Measurements from ENCODE around the gene UGT1A1.

GRCh38 chr2:233756429-233757081 is 3.5 kb upstream of the UGT1A1 start:
- TF ChIP-seq CTCF (IDR thresholded peaks at IDR 0.05) (no peak), POLR2A (IDR thresholded peaks at IDR 0.05) (no peak), POLR2AphosphoS5 (IDR thresholded peaks at IDR 0.05) (no peak)

Data from prostate gland (tissue), 2 donors.